HG02678 (cell line): ENCODE results near the gene AHNAK.
A peak's percentile ranks its signal among the peaks of the same experiment; 100 is the strongest.

Source experiments
- ATAC-seq: cut with Tn5 transposase; IDR thresholded peaks from one replicate; pipeline ENCODE4 v1.9.1; 2021; ENCODE audit warnings: mild to moderate bottlenecking, moderate library complexity; ENCODE audit not compliant: unreplicated experiment

AHNAK gene

DNA sequence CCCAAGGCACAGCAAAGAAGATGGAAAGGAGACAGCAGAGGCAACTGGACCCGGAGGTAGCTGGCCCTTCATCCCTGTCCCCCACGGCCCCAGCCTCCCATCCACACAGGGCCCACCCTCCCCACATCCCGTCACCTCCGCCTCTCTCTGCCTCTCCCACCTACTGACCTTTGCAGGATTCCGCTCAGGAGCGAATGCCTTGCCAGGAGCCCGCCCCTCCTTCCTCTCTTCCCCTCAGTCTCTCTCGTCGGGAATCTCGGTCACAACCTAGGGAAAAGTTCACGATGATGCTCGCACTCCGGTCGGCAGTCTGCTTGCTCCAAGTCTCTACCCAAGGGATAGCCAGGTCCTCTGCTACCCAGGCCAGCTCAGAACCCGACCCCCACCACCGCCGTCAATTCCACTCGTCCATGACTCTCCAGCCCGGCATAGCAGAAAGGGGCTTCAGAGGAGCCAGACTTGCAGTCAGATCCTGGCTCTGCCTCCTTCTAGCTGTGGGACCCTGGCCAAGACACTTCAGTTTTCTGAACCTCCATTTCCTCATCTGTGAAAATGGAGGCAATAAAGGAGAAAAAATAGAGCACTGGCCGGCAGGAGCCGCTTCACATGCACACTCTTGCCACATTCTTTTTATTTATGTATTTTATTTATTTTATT is 10.2 kb downstream of the AHNAK start:
- ATAC-seq = no peak

GRCh38 chr11:62535802-62536201 is 10.8 kb downstream of the AHNAK start:
- ATAC-seq = no peak

DNA sequence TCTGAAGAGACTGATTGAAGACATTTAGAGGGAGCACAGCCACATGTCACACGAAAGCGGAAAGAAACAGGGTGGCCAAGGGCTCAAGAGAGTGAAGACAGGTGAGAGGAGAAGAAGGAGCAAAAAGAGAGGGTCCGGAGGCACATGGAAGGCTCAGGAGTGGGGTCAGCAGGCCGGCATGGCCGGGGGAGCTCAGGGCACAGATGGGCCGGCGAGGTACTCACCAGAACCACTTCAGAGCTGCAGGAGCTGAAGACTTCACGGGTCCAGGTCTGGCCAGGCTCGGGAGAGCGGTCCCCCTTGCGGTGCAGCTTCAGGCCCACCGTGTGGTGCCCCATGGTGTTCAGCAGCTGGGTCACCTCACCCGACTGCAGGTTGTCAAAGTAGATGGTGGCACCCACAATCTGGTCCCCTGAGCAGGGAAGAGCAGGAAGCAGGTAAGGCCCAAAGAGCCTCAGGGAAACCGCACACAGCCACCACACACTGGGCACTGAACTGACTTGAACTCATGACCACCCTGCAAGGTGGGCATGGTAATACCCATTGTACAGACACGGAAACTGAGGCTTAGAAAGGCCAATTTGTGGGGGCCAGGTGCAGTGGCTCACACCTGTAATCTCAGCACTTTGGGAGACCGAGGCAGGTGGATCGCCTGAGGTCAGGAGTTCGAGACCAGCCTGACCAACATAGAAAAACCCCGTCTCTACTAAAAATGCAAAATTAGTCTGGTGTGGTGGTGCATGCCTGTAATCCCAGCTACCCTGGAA is 11.6 kb downstream of the AHNAK start:
- no peak for ATAC-seq

- no peak for ATAC-seq
Observed at GRCh38 chr11:62532096-62532495, 14.5 kb downstream of the AHNAK start.

- ATAC-seq = no peak
Observed at GRCh38 chr11:62516736-62517371, 29.8 kb downstream of the AHNAK start.

GRCh38 chr11:62514151-62514550 is 32.5 kb downstream of the AHNAK start:
- peak; percentile 47 for ATAC-seq

GRCh38 chr11:62513626-62514025 is 33.0 kb downstream of the AHNAK start:
- ATAC-seq = no peak

GRCh38 chr11:62512961-62513360 is 33.6 kb downstream of the AHNAK start:
- no peak for ATAC-seq

DNA sequence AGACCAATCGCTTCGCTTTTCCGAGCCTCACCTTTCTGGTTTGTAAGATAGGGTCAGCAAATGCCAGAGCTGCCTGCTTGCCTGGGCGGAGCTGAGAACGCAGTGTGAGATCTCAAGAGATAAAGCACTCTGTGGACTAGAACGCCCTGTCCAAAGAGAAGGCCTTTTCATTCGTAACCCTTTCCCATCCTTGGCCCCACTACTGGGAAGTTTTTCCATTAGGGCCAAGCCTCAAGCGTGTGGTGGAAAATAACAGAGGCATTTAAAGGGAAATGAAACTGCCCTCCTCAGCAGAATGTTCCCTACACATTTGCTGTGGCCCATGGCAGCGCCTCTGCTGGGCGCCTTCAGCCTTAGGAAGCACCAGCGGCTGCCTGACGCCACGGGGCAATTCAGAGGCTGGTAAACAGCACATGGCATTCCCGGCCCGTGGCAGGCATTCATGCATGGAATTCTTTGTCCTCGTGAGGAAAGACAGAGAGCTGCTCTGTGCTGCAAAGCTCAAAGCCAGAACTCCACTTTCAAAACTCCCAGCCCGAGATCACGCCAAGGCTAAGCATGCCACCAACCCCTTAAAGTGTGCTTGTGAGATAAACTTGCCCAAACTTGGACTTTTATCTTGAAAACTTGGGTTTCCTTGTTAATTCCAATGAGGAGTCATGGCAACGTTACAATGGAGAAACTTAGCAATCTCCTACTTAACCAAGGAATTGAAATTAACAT is 38.1 kb downstream of the AHNAK start:
- no peak for ATAC-seq

DNA sequence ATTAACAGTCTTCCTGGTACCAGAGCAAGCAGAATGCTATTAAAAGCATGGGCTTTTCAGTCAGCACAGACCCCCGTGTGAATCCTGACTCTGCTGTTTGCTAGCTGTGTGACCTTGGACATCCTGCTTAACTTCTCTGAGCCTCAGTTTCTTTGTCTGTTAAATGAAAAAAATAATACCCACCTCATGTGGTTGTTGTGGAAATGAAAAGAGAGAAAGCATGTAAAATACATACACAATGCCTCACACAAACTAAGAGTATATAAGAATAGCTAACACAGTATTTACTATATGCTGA is 39.5 kb downstream of the AHNAK start:
- no peak for ATAC-seq

DNA sequence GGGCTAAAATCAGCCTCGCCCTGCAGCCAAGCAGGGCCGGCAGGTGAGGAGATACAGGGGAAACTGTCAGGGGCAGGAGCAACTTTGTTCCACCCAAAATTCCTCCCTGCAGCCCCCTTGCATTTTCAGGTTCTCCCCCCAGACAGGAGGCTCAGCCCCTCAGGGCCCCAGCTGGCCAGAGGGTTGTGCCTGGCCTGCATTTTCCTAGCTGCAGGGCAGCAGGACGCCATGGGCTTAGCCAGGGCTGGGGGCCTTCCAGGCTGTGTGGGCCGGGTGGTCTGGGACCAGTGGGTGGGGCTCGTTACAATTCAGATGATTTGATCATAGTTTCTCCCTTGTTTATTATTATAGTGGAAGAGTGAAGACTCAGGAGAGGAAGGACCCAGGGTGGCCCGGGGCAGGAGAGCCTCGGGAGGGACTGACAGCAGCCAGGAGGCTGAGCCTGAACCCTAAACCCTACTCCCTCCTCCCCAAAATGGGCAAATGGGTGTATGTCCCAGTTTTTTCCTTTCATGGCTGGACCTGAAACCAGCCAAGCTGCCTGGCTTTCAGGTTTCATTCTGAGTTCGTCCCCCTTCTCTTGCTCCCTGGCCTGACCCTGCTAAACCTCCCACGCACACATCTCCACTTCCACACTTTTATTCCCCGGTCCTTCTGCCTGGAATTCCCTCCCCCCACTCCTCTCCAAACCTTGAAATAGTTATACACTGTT is 40.0 kb downstream of the AHNAK start:
- no peak for ATAC-seq

- ATAC-seq = no peak
Observed at GRCh38 chr11:62505440-62506091, 41.0 kb downstream of the AHNAK start.

DNA sequence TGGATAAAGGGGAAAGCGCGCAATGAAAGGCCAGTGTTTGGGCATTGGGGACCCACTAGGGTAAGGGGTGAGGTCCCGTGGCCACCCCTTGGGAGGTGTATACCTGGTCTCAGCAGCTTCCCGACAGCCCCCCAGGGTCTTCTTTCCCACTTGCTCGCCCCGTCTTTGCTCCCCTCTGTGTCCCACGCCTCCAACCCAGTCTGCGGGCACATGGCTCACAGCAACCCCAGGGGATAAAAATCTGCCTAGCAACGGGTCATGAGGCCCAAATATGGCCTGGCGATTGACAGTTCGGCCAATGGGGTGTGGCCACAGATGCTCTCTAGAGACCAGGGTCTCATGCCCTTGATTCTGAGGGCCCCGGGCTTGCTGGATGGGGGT is 41.6 kb downstream of the AHNAK start:
- ATAC-seq = no peak

DNA sequence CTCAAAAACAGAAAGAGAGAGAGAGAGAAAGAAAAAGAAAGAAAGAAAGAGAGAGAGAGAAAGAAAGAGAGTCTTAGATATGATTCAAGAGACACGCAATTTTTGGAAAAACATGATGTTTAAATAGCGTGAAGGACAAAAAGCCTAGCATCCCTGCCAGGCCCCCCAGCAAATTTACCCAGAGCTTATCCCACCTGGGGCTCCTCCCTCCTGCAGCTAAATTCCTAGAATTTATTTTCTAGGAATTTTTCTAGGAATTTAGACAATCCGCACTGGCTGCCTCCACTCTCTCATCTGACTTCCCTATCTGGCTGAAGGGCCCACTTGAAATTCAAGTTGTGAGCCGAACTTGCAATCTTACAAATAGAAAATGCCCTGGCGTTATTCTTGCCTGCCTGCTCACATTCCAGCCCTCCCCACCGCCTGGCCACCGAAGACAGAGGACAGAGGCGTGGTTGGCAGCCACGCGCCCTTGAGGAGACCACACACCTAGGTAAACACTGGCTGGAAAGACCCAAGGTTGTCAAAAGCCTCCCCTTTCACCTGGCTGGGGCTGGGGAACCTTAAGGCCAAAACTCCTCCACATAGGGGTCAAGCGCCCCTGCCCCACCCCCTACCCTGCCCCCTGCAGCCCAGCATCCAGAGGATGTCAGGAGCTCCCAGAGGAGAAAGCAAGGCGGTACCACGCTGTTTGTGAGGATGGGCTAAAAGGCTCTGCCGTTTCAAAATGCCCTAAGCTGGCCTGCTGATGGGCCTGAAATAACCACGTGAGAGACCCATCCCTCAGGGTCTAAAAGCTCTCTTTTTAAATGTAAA is 42.2 kb downstream of the AHNAK start:
- no peak for ATAC-seq

DNA sequence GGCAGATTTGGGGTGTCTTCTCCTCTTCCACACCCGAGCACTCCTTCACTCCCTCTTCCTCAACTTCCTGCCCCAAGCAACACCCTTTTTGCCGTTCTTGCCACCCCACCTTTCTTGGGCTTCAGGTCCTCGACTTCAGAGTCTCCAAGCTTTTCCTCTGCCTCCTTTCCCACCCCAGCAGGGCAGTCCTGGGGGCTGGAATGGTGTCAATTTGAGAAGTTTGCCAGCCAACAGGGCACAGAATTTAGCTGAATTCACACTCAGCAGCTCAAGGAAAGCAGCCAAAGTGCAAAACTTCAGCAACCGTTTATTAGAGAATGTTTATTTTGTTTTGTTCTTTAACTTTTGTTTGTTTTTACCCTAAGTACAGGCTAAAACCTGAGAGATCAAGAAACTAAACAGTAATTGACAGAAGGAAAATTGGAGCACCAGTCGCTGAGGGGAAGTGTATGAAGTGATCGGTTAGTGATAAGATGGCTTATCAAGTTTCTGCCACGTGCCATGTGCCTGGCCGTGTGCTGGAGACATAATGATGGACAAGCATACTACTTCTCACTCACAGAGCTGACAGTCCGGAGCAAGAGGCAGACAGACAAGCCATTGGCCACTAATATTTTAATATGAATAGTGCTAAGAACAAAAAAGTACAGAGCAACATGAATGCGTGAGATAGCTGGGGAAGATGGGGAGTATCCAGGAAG is 44.4 kb downstream of the AHNAK start:
- no peak for ATAC-seq

DNA sequence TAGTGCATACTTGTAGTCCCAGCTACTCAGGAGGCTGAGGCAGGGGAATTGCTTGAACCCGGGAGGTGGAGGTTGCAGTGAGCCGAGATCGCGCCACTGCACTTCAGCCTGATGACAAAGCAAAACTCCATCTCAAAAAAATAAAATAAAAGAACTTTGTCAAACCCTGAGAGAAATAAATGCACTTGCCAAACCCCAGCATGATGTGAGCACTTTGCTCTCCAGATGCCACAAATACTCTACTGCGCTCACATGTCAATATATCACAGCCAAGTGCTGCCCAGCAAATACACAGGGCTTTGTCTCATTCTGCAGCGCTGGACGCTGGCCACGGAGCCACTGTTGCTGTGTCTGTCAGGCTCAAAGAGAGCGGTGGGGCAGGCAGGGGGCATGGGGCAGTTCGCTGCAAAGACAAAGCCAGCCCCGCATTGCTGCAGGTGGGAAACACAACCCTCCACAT is 45.1 kb downstream of the AHNAK start:
- no peak for ATAC-seq

DNA sequence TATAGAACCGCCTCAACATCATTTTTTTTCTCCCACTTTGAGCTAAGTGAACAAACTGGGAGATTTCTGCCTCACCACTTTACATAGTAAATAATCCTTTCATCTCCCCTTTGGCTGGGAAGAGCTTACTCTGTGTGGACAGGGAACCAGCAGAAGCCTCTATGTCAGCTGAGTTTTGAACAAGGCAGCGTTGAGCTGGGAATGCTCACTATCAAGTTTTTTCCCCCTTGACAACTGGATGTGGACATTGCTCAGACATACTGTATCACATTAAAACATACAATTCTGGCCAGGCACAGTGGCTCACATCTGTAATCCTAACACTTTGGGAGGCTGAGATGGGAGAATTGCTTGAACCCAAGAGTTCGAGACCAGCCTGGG is 46.0 kb downstream of the AHNAK start:
- no peak for ATAC-seq

DNA sequence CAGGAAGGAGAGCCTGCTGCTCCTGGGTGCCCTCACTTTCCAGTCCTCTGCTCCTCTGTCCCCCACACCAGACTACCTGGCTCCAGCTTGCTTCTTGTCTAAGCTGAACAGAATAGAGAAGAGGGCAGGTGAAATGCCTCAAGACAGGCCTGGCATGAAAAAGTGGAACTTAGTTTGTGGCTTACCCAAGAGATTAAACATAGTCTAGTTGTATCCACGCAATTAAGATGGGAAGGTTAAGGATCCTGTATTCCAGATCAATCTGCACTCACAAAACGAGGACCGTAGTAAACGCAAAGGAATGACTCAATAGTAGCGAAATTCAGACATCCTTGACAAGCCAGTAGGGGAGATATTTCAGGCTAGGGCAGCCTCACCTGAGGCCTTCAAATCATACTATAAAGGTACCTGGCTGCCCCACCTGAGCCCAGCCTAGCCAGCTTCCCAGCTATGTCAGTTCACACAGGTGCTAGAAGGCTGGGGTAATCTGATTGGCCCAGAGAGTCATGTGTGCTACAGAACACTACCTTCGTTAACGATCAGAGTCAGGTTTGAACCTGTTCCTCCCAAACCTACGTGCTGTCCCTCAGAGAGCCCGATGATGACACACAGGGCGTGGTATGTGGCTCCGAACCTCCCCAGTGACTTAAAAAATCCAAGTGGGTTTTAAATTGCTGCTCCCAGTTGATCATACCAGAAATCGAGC is 46.5 kb downstream of the AHNAK start:
- no peak for ATAC-seq
